Suppressor macrophage (primary cell): ENCODE measurements around the gene KIAA1191.

Experiments
- DNase-seq, 4 experiments: peaks; one replicate each; pipeline ENCODE4 v3.0.0-alpha.2; 2020 to 2022

KIAA1191 gene

GRCh38 chr5:176389135-176390123, 27.9 kb upstream of the KIAA1191 start:
- no peak for DNase-seq

- DNase-seq = peak; percentile 98 to 99 (median 98)
These were observed 27.0 kb upstream of the KIAA1191 start, which contains the start of the genes HIGD2A and NOP16 for GRCh38 chr5:176388444-176389134. TSS of gene HIGD2A (plus strand) at chr5:176388751. CDS start at chr5:176388820, 69 bp downstream. TSS of gene NOP16 (minus strand) at chr5:176388598. CDS start at chr5:176388539, 59 bp downstream.

GRCh38 chr5:176388003-176388443, 26.5 kb upstream of the KIAA1191 start:
- peak; percentile 6 to 30 (median 26) for DNase-seq

- no peak for DNase-seq
These were observed 25.9 kb upstream of the KIAA1191 start for GRCh38 chr5:176387384-176387925.

- DNase-seq = no peak
These were observed 24.9 kb upstream of the KIAA1191 start for GRCh38 chr5:176386491-176386890.

- no peak for DNase-seq
These were observed 23.4 kb upstream of the KIAA1191 start for GRCh38 chr5:176384991-176385390.

- DNase-seq = no peak
These were observed 22.9 kb upstream of the KIAA1191 start for GRCh38 chr5:176384366-176384930.

- peak in 1 of 4 experiments; percentile 18 for DNase-seq
These were observed 22.4 kb upstream of the KIAA1191 start for GRCh38 chr5:176383961-176384360.

- DNase-seq = no peak
These were observed 21.8 kb upstream of the KIAA1191 start for GRCh38 chr5:176383248-176383905.

GRCh38 chr5:176382721-176383120, 21.2 kb upstream of the KIAA1191 start:
- DNase-seq = no peak

- no peak for DNase-seq
These were observed 20.4 kb upstream of the KIAA1191 start for GRCh38 chr5:176381979-176382378.

GRCh38 chr5:176381423-176381822, 19.9 kb upstream of the KIAA1191 start:
- no peak for DNase-seq

- peak in 1 of 4 experiments; percentile 11 for DNase-seq
These were observed 18.3 kb upstream of the KIAA1191 start for GRCh38 chr5:176379881-176380280.

- DNase-seq = peak in 3 of 4 experiments; percentile 11 to 41 (median 26)
These were observed 11.7 kb upstream of the KIAA1191 start for GRCh38 chr5:176373100-176373818.

GRCh38 chr5:176371621-176372539, 10.3 kb upstream of the KIAA1191 start:
- DNase-seq = peak; percentile 57 to 76 (median 70)

GRCh38 chr5:176369934-176370711, 8.6 kb upstream of the KIAA1191 start:
- no peak for DNase-seq

- no peak for DNase-seq
These were observed 7.2 kb upstream of the KIAA1191 start for GRCh38 chr5:176368726-176369125.

GRCh38 chr5:176366232-176366894, 4.8 kb upstream of the KIAA1191 start:
- no peak for DNase-seq
